Motor neuron (in vitro differentiated cells): ENCODE measurements around the gene OOSP4A. TPM values are rescaled to one million over a fixed set of nuclear protein-coding genes. Genes with fewer than 3 reads are reported as not detected.

Experiments
- ATAC-seq, 8 experiments: fragments of 200-7000 bp; cut with Tn5 transposase; replicated peaks in 6 of 8; 2 replicates each; pipeline ENCODE4 v1.8.0; 2021; ENCODE audit warnings: mild to moderate bottlenecking in 8 of 8, moderate library complexity in 8 of 8
- H3K27ac ChIP-seq, 2 donors: fragments of 250-450 bp; sonication (Bioruptor Pico); 2 replicates each; pipeline ENCODE4 v1.9.0; 2021; ENCODE audit warnings: antibody characterized with exemption in 2 of 2, mild to moderate bottlenecking in 2 of 2, moderate library complexity in 1 of 2
- H3K4me1 ChIP-seq, 2 donors: fragments of 250-450 bp; sonication (Bioruptor Pico); replicated peaks in 1 of 2; 2 replicates each; pipeline ENCODE4 v1.6.1; 2021; ENCODE audit warnings: antibody characterized with exemption in 2 of 2, mild to moderate bottlenecking in 2 of 2, moderate library complexity in 1 of 2
- H3K4me3 ChIP-seq, 5 donors: fragments of 250-450 bp; sonication (Bioruptor Pico); 2 replicates each; pipeline ENCODE4 v1.9.0; 2021; ENCODE audit warnings: antibody characterized with exemption in 5 of 5, mild to moderate bottlenecking in 5 of 5, moderate library complexity in 4 of 5
- WGBS, 10 experiments: fragments of 450-650 bp; shearing (Covaris generic); methylation state at CpG; one replicate each; pipeline ENCODE4 v1.0.0; 2022; 5-methylcytosine and 5-hydroxymethylcytosine counted together
- in situ Hi-C, 9 experiments: fragments of 400-800 bp; cut with MboI; loops; one replicate each; pipeline ENCODE4 v1.15.0; 2021; ENCODE audit warnings: low sequenced_read_pairs in 9 of 9, low pct_unique_long_range_greater_than_20kb in 2 of 9; ENCODE audit not compliant: unreplicated experiment in 9 of 9
- total RNA-seq, 8 experiments: library from RNA; unstranded; fragments of 300-600 nt; gene quantifications; 2 replicates each; pipeline versions ENCODE4 v1.2.3 to v1.2.4, GENCODE V29; 2022

Gene OOSP4A
- total RNA-seq = not detected

DNA sequence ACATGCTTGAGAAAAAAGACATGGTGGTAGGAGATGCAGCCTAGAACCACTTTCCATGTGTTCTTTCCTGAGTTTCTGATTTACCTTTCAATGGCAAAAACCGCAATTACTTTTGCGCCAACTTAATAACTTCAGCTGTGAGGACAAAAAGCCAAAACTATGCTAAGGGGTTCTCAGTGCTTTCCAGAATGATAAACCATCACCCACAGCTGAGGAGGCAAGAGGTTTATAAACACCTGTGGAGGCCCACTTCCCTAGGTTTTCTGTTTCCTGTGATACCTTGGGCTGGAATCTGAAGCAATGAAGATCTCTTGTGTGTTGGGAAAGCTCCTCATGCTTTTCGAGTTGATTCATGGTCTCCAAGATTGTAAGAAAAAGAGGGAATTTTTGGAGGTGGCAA is at the start of gene OOSP4A:
Gene OOSP4A, plus strand, starts transcription at position 301 of the 400 bp plus-strand sequence. Its CDS starts 0 bp downstream, at position 301.
- H3K4me3 ChIP-seq = no peak within 1 kb of the TSS
- no peak for ATAC-seq
- 52 to 100% (median 72%) methylated on average over 1 to 3 of the region's 3 CpGs; no CpG with 5 or more reads in 1 of the 10 experiments for WGBS, 10 experiments
- no peak within 1 kb of the TSS for H3K27ac ChIP-seq
- no peaks in the 10 kb centered on the region for H3K4me1 ChIP-seq
- in situ Hi-C loops = no loop called here

DNA sequence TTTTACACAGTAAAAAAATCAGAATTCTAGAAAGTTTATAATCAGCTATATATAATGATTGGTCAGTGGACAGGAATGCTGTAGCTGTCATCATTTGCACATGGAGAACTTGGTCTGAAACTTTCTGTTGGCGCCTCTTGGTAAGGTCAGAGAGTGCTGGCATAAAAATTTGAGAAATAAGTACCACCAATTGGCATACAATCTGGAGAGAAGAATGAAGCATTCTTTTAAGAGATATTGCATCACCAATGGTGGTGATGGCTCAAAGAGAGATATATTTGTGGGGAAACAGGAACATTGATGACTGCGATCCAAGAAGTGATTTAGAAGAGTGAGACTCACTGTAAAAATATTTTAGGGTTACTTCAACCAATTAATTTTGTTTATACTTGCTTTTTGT is 45.4 kb upstream of the OOSP4A start:
- in situ Hi-C loops = loop anchor here in 2 of 9 experiments (5.0 to 25.0 kb wide), 2 partner anchors 96 to 106 kb away; partner anchors contain the start of gene MRPL16 (in 1 of the 2)
- no peak overlapping the region for H3K27ac ChIP-seq
- peak in 1 of 8 experiments; percentile 50 for ATAC-seq
- no peak overlapping the region for H3K4me3 ChIP-seq
- 23 to 100% (median 88%) methylated on average over 1 to 2 of the region's 2 CpGs; no CpG with 5 or more reads in 3 of the 10 experiments for WGBS, 10 experiments
- no peaks in the 10 kb centered on the region for H3K4me1 ChIP-seq

DNA sequence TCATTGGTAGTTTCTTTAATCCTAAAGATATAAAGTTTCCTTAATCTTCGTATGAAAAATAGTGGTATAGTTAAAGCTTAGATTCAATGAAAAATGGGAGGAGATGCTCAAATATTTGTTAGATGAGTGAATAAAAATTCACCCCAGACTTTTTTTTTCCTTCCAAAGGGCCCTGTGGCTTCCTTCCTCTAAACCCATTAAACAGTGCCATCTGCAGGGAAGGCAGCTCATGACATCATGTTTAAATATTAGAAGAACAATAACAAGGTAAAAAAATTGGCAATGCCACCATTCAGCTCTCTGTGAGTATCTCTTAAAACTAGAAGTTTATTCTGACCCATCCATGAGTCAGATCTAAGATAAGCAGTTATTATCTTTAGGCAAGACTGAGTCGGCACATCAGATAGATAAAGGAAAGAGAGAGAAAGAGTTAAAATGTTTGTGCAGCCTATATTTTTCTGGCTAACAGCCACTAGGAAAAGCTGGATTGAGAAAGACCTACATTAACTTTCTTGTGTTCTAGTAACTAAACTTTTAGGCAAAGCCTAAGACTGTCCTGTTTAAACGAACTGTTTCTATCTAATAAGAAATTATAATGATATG is 44.7 kb upstream of the OOSP4A start:
- ATAC-seq = peak in 3 of 8 experiments; percentile 48 to 68 (median 58)
- H3K4me1 ChIP-seq = no peaks in the 10 kb centered on the region
- no peak overlapping the region for H3K4me3 ChIP-seq
- no peak overlapping the region for H3K27ac ChIP-seq
- in situ Hi-C loops = loop anchor here in 2 of 9 experiments (5.0 to 25.0 kb wide), 2 partner anchors 97 to 107 kb away; partner anchors contain the start of gene MRPL16 (in 1 of the 2)
- WGBS, 10 experiments = 4 to 76% (median 42%) methylated on average over 2 to 3 of the region's 3 CpGs

DNA sequence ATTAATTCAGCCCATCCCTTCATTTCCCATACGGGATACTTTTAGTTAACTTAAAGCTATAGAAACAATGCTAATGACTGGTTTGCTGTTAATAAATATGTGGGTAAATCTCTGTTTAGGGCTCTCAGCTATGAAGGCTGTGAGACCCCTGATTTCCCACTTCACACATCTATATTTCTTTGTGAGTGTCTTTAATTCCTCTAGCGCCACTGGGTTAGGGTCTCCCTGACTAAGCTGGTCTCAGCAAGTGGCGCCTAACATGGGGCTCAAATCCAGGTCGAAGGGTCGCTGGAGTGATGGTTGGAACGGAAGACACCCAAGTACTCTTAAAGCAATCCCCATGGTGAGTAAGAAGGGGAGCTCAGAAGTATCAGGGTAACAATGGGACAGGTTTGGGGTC is 40.0 kb upstream of the OOSP4A start:
- Histone ChIP-seq H3K4me3 (no peak overlapping the region), H3K27ac (no peak overlapping the region), H3K4me1 (no peaks in the 10 kb centered on the region)
- in situ Hi-C loops = loop anchor here in 1 of 9 experiments (25.0 kb wide), 1 partner anchor 112 kb away; the partner anchor contains the start of gene MRPL16
- no peak for ATAC-seq
- WGBS, 10 experiments = 20 to 100% (median 96%) methylated on average over 1 to 4 of the region's 6 CpGs; no CpG with 5 or more reads in 4 of the 10 experiments

DNA sequence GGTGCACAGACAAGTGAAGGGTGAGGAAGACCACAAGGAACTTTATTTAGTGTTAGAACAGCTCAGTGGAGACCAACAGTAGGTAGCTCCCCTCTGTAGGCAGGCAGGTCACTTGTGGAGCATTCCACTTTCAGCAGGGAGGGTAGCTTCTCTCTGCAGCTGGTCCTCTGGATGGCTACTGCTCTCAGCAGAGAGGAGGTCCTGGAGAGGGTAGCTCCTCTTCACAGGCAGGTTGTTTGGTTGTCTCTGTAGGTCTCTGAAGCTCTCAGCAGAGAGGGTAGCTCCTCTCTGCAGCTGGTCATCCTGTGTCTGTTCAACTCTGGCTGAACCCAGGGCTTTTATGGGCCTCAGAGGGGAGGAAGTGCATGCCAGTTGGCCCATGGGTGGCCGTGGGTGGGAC is 32.1 kb upstream of the OOSP4A start:
- Histone ChIP-seq H3K4me1 (no peaks in the 10 kb centered on the region), H3K27ac (no peak overlapping the region), H3K4me3 (no peak overlapping the region)
- ATAC-seq = no peak
- in situ Hi-C loops = no loop called here
- WGBS, 10 experiments = 67 to 88% methylated on average over 1 of the region's 1 CpG; no CpG with 5 or more reads in 8 of the 10 experiments

DNA sequence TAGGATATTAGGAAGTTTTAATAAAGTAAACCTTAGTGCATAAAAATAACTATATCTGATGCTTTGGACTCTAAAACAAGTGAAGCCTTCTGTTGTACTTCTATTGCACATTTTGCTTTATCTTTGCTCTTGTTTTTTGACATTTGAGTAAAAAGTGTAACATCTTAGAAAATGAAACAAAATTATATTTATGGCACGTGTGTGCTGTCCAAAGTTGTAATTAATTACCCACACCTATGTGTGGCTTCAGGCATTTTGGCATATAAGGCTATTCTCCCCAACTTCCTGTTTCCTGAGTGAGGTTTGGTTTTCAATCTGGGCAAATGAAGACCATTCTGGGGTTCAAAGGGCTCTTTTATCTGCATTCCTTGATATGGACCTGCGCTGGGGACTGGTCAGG is 25.7 kb upstream of the OOSP4A start, which contains the start of gene OOSP1:
Gene OOSP1, plus strand, starts transcription at position 301 of the 400 bp plus-strand sequence. Its CDS starts 23 bp downstream, at position 324.
- ATAC-seq = no peak
- Histone ChIP-seq H3K4me3 (no peak within 1 kb of the TSS), H3K27ac (no peak within 1 kb of the TSS), H3K4me1 (no peaks in the 10 kb centered on the region)
- WGBS, 10 experiments = 11 to 83% (median 66%) methylated on average over 1 to 2 of the region's 2 CpGs; no CpG with 5 or more reads in 4 of the 10 experiments
- in situ Hi-C loops = no loop called here

DNA sequence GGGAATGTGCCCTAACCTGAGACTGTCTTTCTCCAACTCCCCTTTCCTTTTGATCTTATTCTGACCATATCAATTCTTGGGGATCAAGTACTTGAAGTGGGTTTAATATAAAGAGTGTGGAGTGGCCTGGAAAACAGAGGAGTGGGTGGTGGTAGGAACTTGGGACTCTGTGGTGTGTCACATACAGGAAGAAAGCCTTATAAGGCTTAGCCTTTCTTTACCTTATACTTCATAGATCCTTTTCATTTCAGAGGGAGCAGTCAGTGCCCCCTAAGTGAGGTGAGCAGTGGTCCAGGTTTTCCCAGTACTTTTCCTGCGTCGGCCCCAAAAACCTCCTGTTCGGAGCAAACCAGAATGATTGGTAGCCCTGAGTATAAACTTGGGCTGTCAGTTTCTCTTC is 25.1 kb upstream of the OOSP4A start:
- Histone ChIP-seq H3K4me3 (no peak overlapping the region), H3K4me1 (no peaks in the 10 kb centered on the region), H3K27ac (no peak overlapping the region)
- ATAC-seq = no peak
- in situ Hi-C loops = no loop called here
- 26 to 100% (median 88%) methylated on average over 2 to 3 of the region's 3 CpGs; no CpG with 5 or more reads in 2 of the 10 experiments for WGBS, 10 experiments

DNA sequence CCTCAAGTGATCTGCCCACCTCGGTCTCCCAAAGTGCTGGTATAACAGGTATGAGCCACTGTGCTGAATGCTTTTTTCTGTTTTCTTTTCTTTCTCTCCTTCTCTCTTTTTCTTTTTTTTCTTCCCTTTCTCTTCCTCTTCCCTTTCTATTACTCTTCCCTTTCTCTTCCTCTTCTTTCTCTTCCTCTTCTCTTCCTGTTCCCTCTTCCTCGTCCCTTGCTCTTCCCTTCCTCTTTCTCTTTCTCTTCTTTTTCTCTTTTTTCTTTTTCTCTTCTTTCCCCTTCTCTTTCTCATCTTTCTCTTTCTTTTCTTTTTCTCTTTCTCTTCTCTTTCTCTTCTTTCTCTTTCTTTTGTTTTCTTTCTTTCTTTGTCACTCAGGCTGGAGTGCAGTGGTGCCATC is 24.4 kb upstream of the OOSP4A start:
- H3K27ac ChIP-seq = no peak overlapping the region
- ATAC-seq = no peak
- in situ Hi-C loops = no loop called here
- 15 to 100% (median 75%) methylated on average over 1 to 2 of the region's 2 CpGs for WGBS, 10 experiments
- H3K4me1 ChIP-seq = no peaks in the 10 kb centered on the region
- no peak overlapping the region for H3K4me3 ChIP-seq

DNA sequence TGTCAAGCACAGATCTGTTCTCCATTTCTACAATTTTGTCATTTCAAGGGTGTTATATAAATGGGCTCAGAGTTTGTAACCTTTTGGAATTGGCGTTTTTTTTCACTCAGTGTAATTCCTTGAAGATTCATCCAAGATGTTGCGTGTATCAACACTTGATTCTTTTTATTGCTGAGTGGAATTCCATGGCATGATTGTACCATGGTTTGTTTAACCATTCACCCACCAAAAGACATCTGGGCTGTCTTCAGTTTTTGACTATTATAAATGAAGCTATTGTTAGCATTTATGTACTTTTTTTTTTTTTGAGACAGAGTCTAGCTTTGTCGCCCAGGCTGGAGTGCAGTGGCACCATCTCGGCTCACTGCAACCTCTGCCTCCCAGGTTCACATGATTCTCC is 22.7 kb upstream of the OOSP4A start:
- Histone ChIP-seq H3K4me1 (peaks cover 0 to 7% of the 10 kb centered on the region in 2 donors), H3K27ac (no peak overlapping the region), H3K4me3 (no peak overlapping the region)
- in situ Hi-C loops = no loop called here
- ATAC-seq = no peak
- 18 to 93% (median 80%) methylated on average over 1 to 4 of the region's 4 CpGs; no CpG with 5 or more reads in 1 of the 10 experiments for WGBS, 10 experiments

DNA sequence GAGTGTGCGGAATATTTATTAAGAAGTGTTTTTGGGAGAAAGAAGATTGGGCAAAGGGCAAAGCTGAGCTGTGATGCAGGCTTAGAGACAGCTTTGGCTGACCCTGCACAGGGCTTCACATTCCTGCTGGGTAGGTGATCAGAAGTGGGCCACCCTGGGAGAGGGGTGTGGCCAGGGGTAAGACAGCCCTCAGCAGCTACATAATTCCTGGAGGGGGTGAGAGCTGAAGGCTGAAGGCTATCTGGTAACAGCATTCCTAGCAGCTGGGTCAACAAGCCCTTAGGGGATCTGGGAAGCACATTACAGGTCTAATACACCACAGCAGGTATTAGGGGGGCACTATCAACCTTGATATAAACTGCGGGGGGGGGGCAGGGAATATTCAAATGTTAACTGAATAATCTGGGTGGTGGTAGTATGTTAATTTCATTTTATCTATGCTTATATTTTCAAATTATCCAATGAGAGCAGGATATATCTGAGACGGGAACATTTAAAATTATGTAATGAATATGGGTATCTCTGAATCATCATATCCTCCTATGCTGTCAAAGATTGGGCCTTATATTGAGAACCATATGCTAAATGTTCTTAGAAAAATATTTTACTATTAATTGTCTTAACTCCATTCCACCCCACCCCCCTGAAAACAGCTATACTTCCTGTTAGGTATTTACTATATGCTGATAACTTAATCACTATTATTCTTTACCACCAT is 19.7 kb upstream of the OOSP4A start:
- 7 to 100% (median 88%) methylated on average over 1 to 2 of the region's 3 CpGs; no CpG with 5 or more reads in 2 of the 10 experiments for WGBS, 10 experiments
- ATAC-seq = peak in 3 of 8 experiments; percentile 70 to 77 (median 74)
- Histone ChIP-seq H3K4me3 (no peak overlapping the region), H3K27ac (no peak overlapping the region), H3K4me1 (peaks cover 0 to 7% of the 10 kb centered on the region in 2 donors)
- in situ Hi-C loops = no loop called here

DNA sequence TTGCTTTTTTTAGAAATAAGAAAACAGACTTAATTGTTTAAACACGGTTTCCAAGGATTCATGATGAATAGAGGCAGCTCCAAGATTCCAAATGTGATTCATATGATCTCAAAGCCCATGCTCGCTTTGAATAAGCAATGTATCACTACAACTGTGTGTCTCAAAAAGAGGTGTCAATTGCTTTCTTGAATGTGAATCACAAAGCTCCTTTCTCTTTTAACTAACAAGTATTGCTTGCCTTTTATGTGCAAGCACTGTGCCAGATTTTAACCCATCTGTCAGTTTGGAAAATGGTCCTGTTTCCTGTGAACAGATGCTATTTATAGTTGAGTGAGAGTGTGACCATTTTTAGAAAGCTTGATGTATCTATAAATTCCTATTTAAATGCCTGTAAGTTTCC is 19.1 kb upstream of the OOSP4A start:
- Histone ChIP-seq H3K4me1 (peaks cover 0 to 7% of the 10 kb centered on the region in 2 donors), H3K27ac (peak overlapping the region in 1 of 2 donors; percentile 43), H3K4me3 (no peak overlapping the region)
- ATAC-seq = peak; percentile 26 to 79 (median 70)
- in situ Hi-C loops = no loop called here
- 0 to 17% (median 5%) methylated on average over 1 to 2 of the region's 2 CpGs for WGBS, 10 experiments

DNA sequence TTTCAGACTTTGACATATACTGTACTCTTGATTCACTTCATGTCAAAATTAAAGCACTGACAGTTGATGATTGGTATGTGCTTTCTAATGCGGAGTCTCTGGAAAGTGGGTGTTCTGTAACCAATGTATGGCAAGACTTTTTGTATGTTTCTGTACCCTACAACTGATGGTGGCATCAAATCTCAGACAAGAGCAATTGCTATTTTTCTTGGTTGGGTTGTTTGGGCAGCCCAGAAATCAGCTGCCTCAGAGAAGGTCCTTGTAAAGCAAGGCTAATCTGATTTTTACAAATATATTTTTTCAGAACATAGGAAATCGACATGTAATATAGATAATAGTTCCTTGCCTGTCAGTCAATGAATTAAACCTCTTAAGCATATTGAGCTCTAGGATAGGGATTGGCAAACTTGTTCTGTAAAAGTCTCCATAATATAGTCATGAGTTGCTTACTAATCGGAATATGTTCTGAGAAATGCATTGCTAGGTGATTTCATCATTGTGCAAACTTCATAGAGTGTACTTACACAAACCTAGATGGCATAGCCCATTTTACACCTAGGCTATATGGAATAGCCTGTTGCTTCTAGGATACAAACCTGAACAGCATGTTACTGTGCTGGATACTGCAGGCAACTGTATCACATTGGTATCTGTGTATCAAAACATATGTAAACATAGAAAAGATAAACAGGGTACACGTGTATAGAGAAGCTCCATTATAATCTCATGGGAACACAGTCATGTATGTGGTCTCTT is 10.2 kb upstream of the OOSP4A start:
- ATAC-seq = peak in 1 of 8 experiments; percentile 39
- Histone ChIP-seq H3K4me1 (no peaks in the 10 kb centered on the region), H3K27ac (no peak overlapping the region), H3K4me3 (no peak overlapping the region)
- in situ Hi-C loops = no loop called here
- 15 to 100% (median 64%) methylated on average over 1 to 4 of the region's 4 CpGs for WGBS, 10 experiments
